NCI-H774 (cell line): ENCODE results near the gene TM6SF1.
"Not testable (repeated sequence)": the region's sequence is repeated elsewhere in the genome, so short reads cannot be mapped to it uniquely, and the experiment has no call there.

Experiments
- DNase-seq: peaks from one replicate; lab custom pipeline; 2025; lab: John Stamatoyannopoulos, UW

TM6SF1 gene

DNA sequence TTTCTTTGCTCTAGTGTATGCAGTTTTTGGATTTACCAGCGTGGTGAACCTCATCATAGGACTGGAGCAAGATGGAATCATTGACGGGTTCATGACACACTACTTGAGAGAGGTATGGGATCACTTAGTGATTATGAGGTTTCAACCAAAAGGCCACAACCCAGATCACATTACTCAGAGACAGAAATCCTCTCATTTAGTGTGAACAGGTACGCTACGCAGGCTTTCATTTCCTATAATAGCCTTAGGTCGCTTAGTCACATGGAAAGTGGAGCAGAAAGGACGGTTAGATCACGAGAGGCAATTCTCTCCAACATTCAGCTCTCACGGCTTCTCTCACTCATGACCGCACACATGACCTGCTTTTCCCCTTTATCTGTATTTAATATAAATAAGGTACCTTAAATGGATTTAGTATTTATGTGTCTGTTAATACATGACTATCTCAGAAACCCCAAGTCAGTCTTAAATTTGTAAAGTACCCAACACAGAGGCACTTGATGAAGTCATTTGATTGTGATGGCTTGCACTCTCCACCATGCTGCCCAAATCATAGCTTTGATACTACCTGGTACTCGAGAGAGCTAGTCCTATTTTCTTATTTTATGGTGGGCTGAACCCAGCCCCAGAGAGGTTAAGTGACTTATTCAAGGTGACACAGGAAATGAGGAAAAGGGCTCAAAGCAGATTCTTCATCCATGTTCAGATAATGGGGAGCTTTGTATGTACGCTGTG is 8.6 kb downstream of the TM6SF1 start:
- no peak for DNase-seq

DNA sequence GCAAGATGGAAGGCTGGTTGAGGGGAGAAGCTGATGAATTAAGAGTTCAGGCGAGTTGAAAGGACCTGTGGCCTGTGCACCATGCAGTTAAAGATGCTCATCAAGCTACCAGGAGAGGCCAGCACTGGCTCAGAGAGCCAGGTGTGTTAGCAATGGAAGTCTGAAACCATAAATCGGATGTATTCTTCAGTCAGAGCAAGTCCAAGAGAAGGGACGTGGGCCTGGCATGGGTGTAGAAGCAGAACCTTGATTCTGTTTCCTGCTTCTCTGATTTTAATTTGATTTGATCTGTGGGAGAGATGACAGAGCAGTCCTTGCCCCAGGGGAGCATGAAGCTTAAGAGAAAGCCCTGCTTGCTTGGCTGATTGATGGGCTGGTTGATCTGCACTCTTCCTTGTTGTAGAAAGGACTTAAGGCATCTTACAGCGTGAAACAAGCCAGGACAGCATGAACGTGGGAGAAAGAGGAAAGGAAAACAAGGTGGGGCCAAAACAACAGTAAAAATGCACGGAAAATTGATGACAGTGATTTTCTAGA is 10.9 kb downstream of the TM6SF1 start:
- DNase-seq = no peak

DNA sequence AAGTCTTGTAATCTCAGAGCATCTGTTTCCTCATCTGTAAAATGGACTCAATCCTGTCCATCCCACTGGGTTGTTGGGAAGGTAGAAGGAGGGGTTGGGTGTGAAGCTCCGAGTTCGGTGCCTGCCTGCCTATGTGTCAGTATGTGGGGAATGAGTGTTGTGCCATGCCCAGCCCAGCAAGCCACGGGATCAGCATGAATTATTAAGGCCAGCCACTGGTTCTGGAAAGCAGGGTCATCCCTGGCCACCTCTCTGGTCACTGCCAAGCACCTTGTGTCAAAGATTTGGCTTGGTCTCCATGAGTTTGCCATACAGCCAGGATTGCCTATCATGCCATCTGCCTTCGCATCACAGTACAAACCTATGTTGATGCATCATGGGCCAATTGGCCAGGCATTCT is 11.5 kb downstream of the TM6SF1 start:
- DNase-seq = no peak

DNA sequence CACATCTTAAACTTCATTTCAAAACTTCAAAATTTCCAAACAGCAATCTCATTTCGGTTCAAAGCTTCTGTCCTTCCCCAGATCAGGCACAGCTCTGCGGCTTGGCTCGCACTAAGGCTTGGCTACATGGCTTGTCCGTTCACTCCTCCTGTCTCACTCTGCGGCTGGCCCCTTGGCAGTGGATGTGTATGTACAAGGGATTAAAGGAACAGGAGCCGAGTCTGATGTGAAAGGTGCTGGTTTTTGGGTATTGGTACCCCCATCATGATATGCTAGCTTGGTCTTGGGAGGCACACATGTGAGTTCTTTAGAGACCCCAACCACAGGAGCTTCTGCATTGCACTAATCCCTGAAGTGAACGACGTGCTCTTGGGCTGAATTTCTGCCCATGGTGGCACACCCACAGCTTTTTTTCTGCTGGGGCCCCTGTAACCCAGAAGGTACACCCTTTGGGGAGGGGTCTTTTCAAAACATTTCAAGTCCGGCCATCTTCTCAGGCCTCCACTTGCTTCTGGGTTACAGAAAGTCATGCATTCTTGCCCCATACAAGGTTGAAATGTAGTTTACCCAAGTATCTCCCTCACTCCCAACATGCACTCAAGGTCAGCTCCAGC is 12.6 kb downstream of the TM6SF1 start:
- no peak for DNase-seq

DNA sequence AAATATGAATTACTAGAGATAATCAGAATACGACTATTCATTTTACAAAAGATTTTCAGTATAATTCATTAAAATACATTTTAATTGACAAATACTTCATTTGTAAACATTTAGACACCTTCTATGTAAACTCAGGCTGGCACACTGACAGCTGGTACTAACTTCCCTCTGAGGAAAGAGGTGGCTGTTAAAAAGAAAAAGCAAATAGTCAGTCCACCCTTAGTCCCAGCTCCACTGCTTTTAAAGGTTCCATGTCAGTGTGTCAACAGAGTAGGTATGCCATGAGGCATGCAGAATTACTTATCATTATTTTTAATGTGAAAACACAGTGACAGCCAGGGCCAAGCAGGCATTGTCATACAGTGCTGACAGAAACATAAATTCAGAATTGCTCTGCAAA is 16.1 kb downstream of the TM6SF1 start:
- DNase-seq = peak; percentile 18

GRCh38 chr15:83127547-83128150 is 20.2 kb downstream of the TM6SF1 start:
- DNase-seq = no peak

DNA sequence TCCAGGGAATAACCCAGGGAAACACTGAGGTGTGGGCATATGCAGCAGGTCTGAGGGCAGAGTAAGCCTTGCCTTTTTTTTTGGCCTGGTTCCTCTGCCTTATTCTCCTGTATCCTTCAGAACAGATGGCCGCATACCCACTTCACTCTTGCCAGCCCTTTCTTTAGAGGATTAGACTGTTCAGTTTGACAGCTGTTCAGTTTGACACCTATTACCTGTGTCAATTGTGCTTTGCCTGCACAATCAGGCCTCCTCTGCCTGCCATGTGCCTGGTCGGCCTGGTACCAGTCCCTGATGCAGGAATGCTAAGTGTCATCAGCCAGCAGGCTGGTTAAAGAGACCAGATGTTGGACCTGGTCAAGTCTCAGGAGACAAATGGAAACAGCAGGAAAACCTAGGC is 22.3 kb downstream of the TM6SF1 start:
- no peak for DNase-seq

GRCh38 chr15:83132861-83133523 is 25.5 kb downstream of the TM6SF1 start:
- DNase-seq = no peak

- not testable (repeated sequence) for DNase-seq
These were observed 34.7 kb downstream of the TM6SF1 start for GRCh38 chr15:83142151-83142550.

GRCh38 chr15:83144771-83145170 is 37.3 kb downstream of the TM6SF1 start:
- DNase-seq = no peak

DNA sequence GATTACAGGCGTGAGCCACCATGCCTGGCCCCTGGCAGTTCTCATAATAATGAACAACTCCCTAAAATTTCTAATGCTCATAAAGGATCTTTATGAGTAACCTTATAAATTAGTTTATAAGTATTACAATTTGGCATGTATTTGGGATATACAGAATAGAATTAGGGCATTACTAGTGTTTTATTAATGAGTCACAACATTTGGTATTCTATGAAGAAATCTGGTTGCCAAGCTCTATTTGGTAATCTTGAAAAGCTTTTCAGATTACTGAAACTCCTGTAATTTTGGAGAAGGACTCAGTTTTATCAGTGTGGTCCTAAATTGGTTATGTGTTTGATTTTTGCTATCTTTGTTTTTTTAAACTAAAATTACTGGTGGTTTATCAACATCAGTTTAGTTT is 45.8 kb downstream of the TM6SF1 start:
- DNase-seq = no peak

GRCh38 chr15:83155942-83156341 is 48.5 kb downstream of the TM6SF1 start:
- DNase-seq = no peak

DNA sequence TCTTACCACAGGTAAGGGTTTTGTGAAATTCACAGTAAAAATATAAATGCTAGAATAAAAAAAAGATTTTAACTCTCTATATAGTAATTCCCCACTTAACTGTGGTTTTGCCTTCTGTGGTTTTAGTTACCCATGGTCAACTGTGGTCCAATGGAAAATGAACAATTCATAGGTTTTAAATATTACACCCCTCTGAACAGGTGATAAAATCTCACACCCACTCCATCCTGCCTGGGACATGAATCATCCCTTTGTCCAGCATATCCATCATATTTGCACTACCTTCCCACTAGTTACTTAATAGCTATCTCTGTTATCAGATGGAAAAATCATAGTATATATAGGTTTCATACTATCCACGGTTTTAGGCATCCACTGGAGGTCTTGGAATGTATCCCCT is 50.9 kb downstream of the TM6SF1 start:
- DNase-seq = no peak

DNA sequence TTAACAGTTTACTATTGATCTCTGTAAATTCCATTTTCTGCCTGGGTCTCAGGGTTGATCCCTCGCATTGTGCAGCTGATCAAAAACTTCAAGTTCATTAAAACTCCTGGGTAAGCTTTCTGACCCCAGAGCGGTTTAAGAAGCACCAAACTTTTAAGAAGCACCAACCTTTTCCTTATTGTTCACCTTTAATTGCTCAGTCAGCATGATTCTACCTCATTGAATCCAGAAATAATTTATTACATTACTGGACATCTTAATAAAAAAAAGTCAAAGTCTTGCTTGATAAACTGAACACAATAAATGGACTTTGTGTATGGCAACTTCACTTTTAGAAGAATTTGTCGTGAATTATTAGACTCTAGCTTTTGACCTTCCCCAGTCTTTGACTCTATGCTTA is 53.3 kb downstream of the TM6SF1 start:
- no peak for DNase-seq

GRCh38 chr15:83163032-83163431 is 55.6 kb downstream of the TM6SF1 start:
- no peak for DNase-seq

GRCh38 chr15:83164111-83164770 is 56.8 kb downstream of the TM6SF1 start:
- DNase-seq = no peak

- no peak for DNase-seq
These were observed 57.4 kb downstream of the TM6SF1 start for GRCh38 chr15:83164771-83165404.

GRCh38 chr15:83166218-83166617 is 58.8 kb downstream of the TM6SF1 start:
- DNase-seq = no peak

DNA sequence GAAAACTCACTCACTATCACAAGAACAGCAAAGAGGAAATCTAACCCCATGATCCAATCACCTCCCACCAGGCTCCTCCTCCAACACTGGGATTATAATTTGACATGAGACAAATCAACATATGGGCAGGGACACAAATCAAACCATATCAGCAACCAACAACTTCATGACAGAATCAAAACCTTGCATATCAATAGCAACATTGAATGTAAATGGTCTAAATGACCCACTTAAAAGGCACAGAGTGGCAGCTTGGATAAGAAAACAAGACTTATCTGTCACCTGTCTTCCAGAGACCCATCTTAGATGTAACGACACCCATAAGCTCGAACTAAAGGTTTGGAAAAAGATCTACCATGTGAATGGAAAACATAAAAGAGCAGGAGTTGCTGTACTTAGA is 59.4 kb downstream of the TM6SF1 start:
- no peak for DNase-seq

- DNase-seq = not testable (repeated sequence)
These were observed 62.1 kb downstream of the TM6SF1 start for GRCh38 chr15:83169576-83169975.

DNA sequence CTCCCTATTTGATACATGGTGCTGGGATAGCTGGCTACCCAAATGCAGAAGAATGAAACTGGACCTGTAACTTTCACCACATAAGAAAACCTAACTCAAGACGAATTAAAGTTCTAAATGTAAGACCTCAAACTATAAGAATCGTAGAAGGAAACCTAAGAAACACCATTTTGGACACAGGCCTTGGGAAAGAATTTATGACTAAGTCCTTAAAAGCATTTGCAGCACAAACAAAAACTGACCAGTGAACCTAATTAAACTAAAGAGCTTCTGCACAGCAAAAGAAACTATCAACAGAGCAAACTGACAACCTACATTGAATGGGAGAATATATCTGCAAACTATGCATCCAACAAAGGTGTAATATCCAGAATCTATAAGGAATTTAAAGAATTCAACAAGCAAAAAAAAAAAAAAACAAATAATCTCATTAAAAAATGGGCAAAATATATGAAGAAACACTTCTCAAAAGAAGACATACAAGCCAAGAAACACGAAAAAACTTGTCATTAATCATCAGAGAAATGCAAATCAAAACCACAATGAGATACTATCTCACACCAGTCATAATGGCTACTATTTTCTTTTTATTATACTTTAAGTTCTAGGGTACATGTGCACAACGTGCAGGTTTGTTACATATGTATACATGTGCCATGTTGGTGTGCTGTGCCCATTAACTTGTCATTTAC is 63.2 kb downstream of the TM6SF1 start:
- DNase-seq = no peak
